HG03457 (cell line): ENCODE data around the gene ARHGEF26.
"Not testable (repeated sequence)": the region's sequence is repeated elsewhere in the genome, so short reads cannot be mapped to it uniquely, and the experiment has no call there.

Experiments used
- ATAC-seq: cut with Tn5 transposase; IDR thresholded peaks from one replicate; pipeline ENCODE4 v1.9.1; 2021; ENCODE audit warnings: moderate number of reproducible peaks; ENCODE audit not compliant: unreplicated experiment

The ARHGEF26 gene, protein sequence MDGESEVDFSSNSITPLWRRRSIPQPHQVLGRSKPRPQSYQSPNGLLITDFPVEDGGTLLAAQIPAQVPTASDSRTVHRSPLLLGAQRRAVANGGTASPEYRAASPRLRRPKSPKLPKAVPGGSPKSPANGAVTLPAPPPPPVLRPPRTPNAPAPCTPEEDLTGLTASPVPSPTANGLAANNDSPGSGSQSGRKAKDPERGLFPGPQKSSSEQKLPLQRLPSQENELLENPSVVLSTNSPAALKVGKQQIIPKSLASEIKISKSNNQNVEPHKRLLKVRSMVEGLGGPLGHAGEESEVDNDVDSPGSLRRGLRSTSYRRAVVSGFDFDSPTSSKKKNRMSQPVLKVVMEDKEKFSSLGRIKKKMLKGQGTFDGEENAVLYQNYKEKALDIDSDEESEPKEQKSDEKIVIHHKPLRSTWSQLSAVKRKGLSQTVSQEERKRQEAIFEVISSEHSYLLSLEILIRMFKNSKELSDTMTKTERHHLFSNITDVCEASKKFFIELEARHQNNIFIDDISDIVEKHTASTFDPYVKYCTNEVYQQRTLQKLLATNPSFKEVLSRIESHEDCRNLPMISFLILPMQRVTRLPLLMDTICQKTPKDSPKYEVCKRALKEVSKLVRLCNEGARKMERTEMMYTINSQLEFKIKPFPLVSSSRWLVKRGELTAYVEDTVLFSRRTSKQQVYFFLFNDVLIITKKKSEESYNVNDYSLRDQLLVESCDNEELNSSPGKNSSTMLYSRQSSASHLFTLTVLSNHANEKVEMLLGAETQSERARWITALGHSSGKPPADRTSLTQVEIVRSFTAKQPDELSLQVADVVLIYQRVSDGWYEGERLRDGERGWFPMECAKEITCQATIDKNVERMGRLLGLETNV

GRCh38 chr3:154120961-154121700 is at the start of gene ARHGEF26:
TSS of gene ARHGEF26 (plus strand) at chr3:154121390. CDS start at chr3:154121993, 603 bp downstream.
- peak; percentile 58 for ATAC-seq

- no peak for ATAC-seq
Measured at GRCh38 chr3:154074966-154075365, 46.2 kb upstream of the ARHGEF26 start.

DNA sequence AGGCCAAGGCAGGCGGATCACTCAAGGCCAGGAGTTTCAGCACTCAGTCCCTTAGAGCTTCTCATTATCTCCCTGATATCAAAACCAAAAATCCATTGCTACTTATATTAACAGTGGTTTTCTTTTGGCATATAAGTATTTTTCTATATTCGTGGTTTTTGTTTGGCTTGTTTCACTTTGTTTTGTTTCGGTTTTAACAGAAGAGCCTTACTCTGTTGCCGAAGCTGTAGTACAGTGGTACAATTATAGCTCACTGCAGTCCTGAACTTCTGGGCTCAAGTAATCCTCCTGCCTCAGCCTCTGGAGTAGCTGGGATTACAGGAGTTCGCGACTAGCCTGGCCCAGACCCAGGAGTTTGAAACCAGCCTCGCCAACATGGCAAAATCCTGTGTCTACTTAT is 42.5 kb upstream of the ARHGEF26 start:
- no peak for ATAC-seq

DNA sequence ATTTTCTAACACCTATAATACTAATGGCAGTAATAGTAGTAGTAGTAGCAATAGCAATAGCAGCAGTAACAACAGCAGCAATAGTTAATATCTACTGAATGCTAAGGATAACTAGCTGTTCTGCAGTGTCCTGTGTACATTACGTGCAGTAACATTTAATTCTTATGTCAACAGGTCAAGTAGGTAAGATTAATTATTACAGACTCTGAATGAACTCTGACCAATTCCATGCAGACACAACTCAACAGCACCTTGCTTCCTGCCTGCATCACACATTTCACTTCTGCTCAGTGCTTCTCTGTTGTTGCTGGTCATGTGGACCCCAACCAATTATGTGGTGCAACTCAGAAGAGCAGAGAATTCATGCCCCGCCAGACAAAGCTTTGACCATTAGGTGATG is 39.9 kb upstream of the ARHGEF26 start:
- ATAC-seq, result no peak

DNA sequence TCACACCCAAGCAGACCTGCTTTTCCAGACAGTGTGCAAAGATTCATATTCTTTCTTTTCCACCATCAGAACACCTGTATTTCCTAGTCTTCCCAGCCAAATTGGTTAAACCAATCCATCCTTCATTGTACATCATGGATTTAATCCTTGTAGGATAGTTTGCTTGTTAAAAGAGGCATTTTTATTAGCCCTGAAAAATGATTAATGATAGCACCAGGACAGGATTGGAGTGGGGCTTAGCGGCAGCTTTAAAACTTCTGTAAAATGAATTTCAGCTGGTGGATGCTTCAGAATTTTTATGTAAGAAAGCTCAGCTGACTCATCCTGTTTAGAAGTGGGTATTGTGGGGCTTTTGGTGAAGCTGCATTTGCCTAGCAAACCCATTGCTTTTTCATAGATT is 36.1 kb upstream of the ARHGEF26 start:
- ATAC-seq, result no peak

GRCh38 chr3:154085799-154086198 is 35.4 kb upstream of the ARHGEF26 start:
- ATAC-seq, result no peak

DNA sequence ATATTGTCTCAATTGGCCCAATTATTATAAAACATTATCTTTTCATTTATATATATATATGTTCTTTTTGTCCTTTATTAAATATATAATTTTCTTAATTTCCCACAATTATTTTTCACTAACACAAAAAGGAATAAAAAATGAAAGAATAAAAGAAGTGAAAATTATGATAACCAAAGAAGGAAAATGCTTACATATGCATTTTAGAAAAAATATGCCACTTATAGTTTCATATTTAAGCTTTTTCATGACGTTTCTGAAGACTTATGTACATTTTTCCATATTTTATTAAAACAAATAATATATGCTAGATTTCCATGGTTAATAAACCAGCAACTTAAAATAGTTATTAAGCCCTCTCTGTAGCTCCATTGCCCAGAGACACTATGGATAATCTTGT is 34.9 kb upstream of the ARHGEF26 start:
- ATAC-seq, result no peak

DNA sequence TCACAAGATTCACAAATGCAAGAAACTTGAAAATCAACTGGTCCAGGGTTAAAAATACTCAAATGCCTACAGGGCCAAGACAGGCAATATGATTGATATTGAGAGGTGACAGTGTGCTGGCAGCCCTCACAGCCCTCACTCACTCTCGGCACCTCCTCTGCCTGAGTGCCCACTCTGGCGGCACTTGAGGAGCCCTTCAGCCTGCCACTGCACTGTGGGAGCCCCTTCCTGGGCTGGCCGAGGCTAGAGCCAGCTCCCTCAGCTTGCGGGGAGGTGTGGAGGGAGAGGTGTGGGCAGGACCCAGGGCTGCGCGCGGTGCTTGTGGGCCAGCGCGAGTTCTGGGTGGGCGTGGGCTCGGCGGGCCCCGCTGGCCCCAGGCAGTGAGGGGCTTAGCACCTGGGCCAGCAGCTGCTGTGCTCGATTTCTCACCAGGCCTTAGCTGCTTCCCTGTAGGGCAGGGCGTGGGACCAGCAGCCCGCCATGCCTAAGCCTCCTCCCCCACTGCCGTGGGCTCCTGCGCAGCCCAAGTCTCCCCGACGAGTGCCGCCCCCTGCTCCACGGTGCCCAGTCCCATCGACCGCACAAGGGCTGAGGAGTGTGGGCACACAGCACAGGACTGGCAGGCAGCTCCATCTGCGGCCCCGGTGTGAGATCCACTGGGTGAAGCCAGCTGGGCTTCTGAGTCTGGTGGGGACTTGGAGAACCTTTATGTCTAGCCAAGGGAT is 33.3 kb upstream of the ARHGEF26 start:
- not testable (repeated sequence) for ATAC-seq

GRCh38 chr3:154089421-154090420 is 31.5 kb upstream of the ARHGEF26 start:
- no peak for ATAC-seq

- ATAC-seq, result no peak
Measured at GRCh38 chr3:154094051-154094450, 27.1 kb upstream of the ARHGEF26 start.

GRCh38 chr3:154095832-154096421 is 25.3 kb upstream of the ARHGEF26 start:
- ATAC-seq, result no peak

GRCh38 chr3:154098376-154098775 is 22.8 kb upstream of the ARHGEF26 start:
- no peak for ATAC-seq

DNA sequence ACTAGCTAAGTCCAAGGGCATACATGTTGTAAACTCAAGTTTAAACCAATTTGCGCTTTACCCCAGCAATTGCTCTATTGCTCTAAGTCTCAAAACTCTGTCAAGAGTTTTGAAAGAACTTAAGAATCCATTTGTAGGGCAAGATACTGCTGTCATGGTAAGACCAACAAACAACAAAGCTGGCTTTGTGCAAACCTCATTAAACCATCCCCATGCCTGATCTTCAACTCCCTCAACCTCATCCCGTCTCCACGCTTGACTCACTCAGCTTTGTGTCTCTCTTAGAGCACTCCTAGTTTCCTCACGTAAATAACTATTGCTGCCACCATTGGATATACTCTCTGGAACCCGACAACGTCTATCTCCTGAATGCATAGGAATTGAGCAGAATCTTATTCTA is 20.6 kb upstream of the ARHGEF26 start:
- no peak for ATAC-seq

DNA sequence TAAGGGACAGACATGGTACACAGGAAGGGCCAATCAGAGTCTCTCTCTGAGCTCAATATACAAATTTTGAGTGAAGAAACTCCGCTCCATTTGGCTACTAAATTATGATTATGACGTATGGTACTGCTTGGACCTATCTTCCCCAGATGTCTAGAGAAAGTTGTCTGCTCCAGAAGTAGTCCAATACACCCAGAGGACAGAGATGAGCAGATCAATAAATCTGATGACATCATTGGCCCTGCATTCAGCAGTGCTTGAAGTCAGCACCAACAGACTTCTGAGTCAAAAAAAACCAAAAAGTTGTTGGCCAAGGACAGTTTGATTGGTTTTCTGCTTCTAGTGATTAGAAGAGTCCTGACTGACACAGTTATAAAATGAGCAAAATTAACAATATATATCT is 19.9 kb upstream of the ARHGEF26 start:
- ATAC-seq, result no peak

GRCh38 chr3:154102225-154102624 is 19.0 kb upstream of the ARHGEF26 start:
- no peak for ATAC-seq

- ATAC-seq, result no peak
Measured at GRCh38 chr3:154105218-154105975, 15.8 kb upstream of the ARHGEF26 start.

DNA sequence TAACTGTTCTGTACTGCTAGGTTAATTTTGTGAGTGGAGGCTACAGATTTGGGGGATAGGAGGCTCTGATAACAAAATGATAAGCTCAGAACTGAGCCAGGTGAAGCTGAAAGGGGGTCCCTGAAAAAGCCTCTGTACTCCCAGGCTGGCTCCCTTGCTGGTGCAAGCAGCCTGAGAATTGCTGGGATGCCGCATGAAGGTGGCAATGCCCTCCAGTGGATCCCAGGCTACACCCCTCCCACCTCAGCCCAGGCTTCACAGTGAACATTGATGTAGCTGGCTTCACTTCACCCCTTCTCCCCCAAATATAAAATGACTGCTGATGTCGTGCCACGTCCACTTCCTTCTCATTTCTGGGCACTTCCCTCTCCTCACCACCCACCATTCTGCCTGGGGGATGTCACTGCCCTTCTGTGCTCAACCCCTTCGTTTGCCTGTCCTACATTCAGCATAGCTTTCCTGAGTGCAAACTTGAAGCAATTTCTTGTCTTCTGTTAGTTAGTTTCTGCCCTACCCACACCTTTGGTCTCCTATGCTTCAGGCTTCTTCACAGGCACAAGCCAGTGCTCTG is 9.7 kb upstream of the ARHGEF26 start:
- no peak for ATAC-seq
